Endothelial cell of umbilical vein (primary cell): ENCODE measurements around the gene STAT1. TPM values are rescaled to one million over a fixed set of nuclear protein-coding genes. Genes with fewer than 3 reads are reported as not detected.

Experiments used
- BruUV-seq: library from RNA; stranded (reverse); fragments of 400-500 nt; replicated peaks from 2 replicates; lab custom pipeline; 2021; lab: Mats Ljungman, UMichigan
- CTCF ChIA-PET: fragments of 300-600, 350-600 bp; sonication (Branson Sonifier 250); formaldehyde crosslinking; loops from one replicate; lab custom pipeline; 2021; ENCODE audit warnings: antibody characterized with exemption, inconsistent platforms; lab: Charles Lee
- POLR2A ChIA-PET: fragments of 300-600, 350-600 bp; sonication (Branson Sonifier 250); formaldehyde crosslinking; loops from one replicate; lab custom pipeline; 2021; ENCODE audit warnings: antibody characterized with exemption, inconsistent platforms; lab: Charles Lee
- DNase-seq: peaks from one replicate; pipeline ENCODE4 v3.0.0-alpha.2; 2011; ENCODE audit warnings: low read depth, low spot score
- FAIRE-seq: peaks from 2 replicates; lab custom pipeline; 2011; peaks lifted over from hg19 to GRCh38; lab: Jason Lieb, UNC
- H2AFZ ChIP-seq: 2 replicates; pipeline ENCODE4 v1.6.0; 2012; ENCODE audit warnings: low read depth, low read length, control low read depth, inconsistent platforms
- H3K27ac ChIP-seq: 2 replicates; pipeline ENCODE4 v1.5.1; 2011; ENCODE audit warnings: low read depth, mild to moderate bottlenecking, control low read depth, low read length, moderate library complexity; ENCODE audit not compliant: insufficient read depth
- H3K27me3 ChIP-seq, 2 experiments: 2 replicates each; pipeline versions ENCODE4 v1.6.0 to v1.6.1; 2011; ENCODE audit warnings: low read length in 2 of 2, mixed read lengths in 1 of 2; ENCODE audit not compliant: control insufficient read depth in 2 of 2, insufficient read depth in 2 of 2
- H3K36me3 ChIP-seq, 2 experiments: 2 replicates in 1 of 2; 3 replicates in 1 of 2; pipeline ENCODE4 v1.5.1; 2011; ENCODE audit warnings: low read length in 2 of 2, mild to moderate bottlenecking in 1 of 2, moderate library complexity in 1 of 2; ENCODE audit not compliant: control insufficient read depth in 2 of 2, insufficient read depth in 2 of 2; ENCODE audit errors: extremely low read depth in 1 of 2
- H3K4me1 ChIP-seq: 3 replicates; pipeline ENCODE4 v1.5.1; 2011; ENCODE audit warnings: mild to moderate bottlenecking, low read length; ENCODE audit not compliant: control insufficient read depth, insufficient read depth; ENCODE audit errors: extremely low read depth
- H3K4me2 ChIP-seq: 2 replicates; pipeline ENCODE4 v1.6.1; 2011; ENCODE audit warnings: low read length, control low read depth, mixed read lengths; ENCODE audit not compliant: insufficient read depth
- H3K4me3 ChIP-seq, 3 experiments: fragments of 200-600 bp in 1 of 3; sonication (generic), shearing (Covaris generic) in 1 of 3; replicated peaks in 1 of 3; 2 replicates each; pipeline ENCODE4 v1.5.1; 2011 to 2016; ENCODE audit warnings: control low read depth in 3 of 3, low read length in 3 of 3, mild to moderate bottlenecking in 2 of 3, inconsistent platforms in 1 of 3, low read depth in 1 of 3, moderate library complexity in 1 of 3; ENCODE audit not compliant: insufficient read depth in 1 of 3
- H3K79me2 ChIP-seq: 2 replicates; pipeline ENCODE4 v1.6.0; 2012; ENCODE audit warnings: low read length, inconsistent platforms; ENCODE audit not compliant: control insufficient read depth, insufficient read depth
- H3K9ac ChIP-seq: replicated peaks from 2 replicates; pipeline ENCODE3; 2011; ENCODE audit warnings: low read length, control low read depth; ENCODE audit not compliant: insufficient read depth; ENCODE audit errors: extremely low read depth
- H3K9me1 ChIP-seq: replicated peaks from 3 replicates; pipeline ENCODE4 v1.6.0; 2011; ENCODE audit warnings: mild to moderate bottlenecking, low read length; ENCODE audit not compliant: control insufficient read depth, insufficient read depth; ENCODE audit errors: extremely low read depth
- H3K9me3 ChIP-seq: replicated peaks from 2 replicates; pipeline ENCODE4 v1.5.1; 2012; ENCODE audit warnings: low read length, inconsistent platforms; ENCODE audit not compliant: control insufficient read depth, insufficient read depth
- H4K20me1 ChIP-seq: replicated peaks from 2 replicates; pipeline ENCODE3; 2011; ENCODE audit warnings: mild to moderate bottlenecking, low read length; ENCODE audit not compliant: control insufficient read depth, insufficient read depth; ENCODE audit errors: extremely low read depth
- CTCF ChIP-seq, 2 donors: IDR thresholded peaks; 1 replicate in 1 of 2; 2 replicates in 1 of 2; pipeline ENCODE4 v1.5.1; 2011; ENCODE audit warnings: low read length in 2 of 2, mild to moderate bottlenecking in 2 of 2, moderate library complexity in 2 of 2, control low read depth in 1 of 2, inconsistent platforms in 1 of 2, low read depth in 1 of 2; ENCODE audit not compliant: insufficient read depth in 1 of 2; ENCODE audit errors: extremely low read depth in 1 of 2
- EZH2 ChIP-seq: IDR thresholded peaks from 2 replicates; pipeline ENCODE4 v1.6.1; 2012; ENCODE audit warnings: borderline replicate concordance, low read depth, mild to moderate bottlenecking, moderate library complexity, low read length, inconsistent platforms; ENCODE audit not compliant: severe bottlenecking
- FOS ChIP-seq: IDR thresholded peaks from 2 replicates; pipeline ENCODE4 v1.6.1; 2011; ENCODE audit warnings: mild to moderate bottlenecking, low read length, moderate library complexity, borderline replicate concordance; ENCODE audit not compliant: insufficient read depth
- GATA2 ChIP-seq: IDR thresholded peaks from 2 replicates; pipeline ENCODE4 v1.7.0; 2011; ENCODE audit warnings: low read depth, mild to moderate bottlenecking, moderate library complexity, mixed read lengths, low read length; ENCODE audit not compliant: insufficient read length, insufficient read depth
- JUN ChIP-seq: IDR thresholded peaks from 2 replicates; pipeline ENCODE4 v1.6.1; 2011; ENCODE audit warnings: borderline replicate concordance, low read depth; ENCODE audit not compliant: insufficient read length, insufficient read depth
- MAX ChIP-seq: IDR thresholded peaks from 2 replicates; pipeline ENCODE4 v1.6.1; 2011; ENCODE audit not compliant: insufficient read depth, insufficient read length
- MYC ChIP-seq: IDR thresholded peaks from one replicate; pipeline ENCODE4 v1.6.1; 2011; ENCODE audit warnings: mild to moderate bottlenecking, low read depth, low read length
- POLR2A ChIP-seq: IDR thresholded peaks from 2 replicates; pipeline ENCODE4 v1.6.1; 2012; ENCODE audit warnings: low read depth, mild to moderate bottlenecking, control low read depth, low read length
- POLR2AphosphoS5 ChIP-seq: IDR thresholded peaks from 2 replicates; pipeline ENCODE4 v1.6.1; 2012; ENCODE audit warnings: low read depth, mild to moderate bottlenecking, control low read depth, low read length, moderate library complexity; ENCODE audit not compliant: insufficient read depth
- dilution Hi-C: fragments of 300-500 bp; cut with MboI; formaldehyde crosslinking; loops from one replicate; pipeline ENCODE4 v1.15.0; 2019; ENCODE audit warnings: low sequenced_read_pairs; ENCODE audit not compliant: extremely low pct_ligation_motif_present
- intact Hi-C: fragments of 100-400 bp; cut with micrococcal nuclease; formaldehyde crosslinking; loops from one replicate; pipeline ENCODE4 v1.10.0; 2022
- polyA plus RNA-seq, 4 experiments: library from polyadenylated mRNA; depleted of rRNA in 3 of 4; stranded (reverse) in 3 of 4; unstranded in 1 of 4; fragments of >200 nt; gene quantifications; 2 replicates each; pipeline versions ENCODE4 v1.2.1 to v1.2.3, GENCODE V29; 2011 to 2012; ENCODE audit warnings: missing spikeins in 1 of 4
- total RNA-seq: library from RNA; stranded (reverse); gene quantifications from 2 replicates; pipeline ENCODE4 v1.2.3, GENCODE V29; 2021

Gene STAT1
- total and polyA plus RNA-seq, 2 donors (not counting 3 experiments of a cell fraction or from before 2014, with no cell fraction given), result 64.2 to 67.6 TPM

GRCh38 chr2:191009541-191010374 is 4.2 kb downstream of the STAT1 start:
- POLR2A ChIA-PET, result no interaction called here
- TF ChIP-seq POLR2A, result no peak
- Histone ChIP-seq H3K4me3 (no peak overlapping the region), H3K79me2 (peaks cover 21% of the 10 kb centered on the region), H3K9ac (no peak overlapping the region), H3K9me3 (no peaks in the 10 kb centered on the region), H3K36me3 (peaks cover 22 to 26% of the 10 kb centered on the region in 2 experiments), H3K9me1 (no peaks in the 10 kb centered on the region), H2AFZ (no peak overlapping the region), H3K4me2 (no peak overlapping the region), H3K27me3 (no peaks in the 10 kb centered on the region), H3K27ac (no peak overlapping the region), H3K4me1 (peaks cover 16% of the 10 kb centered on the region), H4K20me1 (no peaks in the 10 kb centered on the region)
- FAIRE-seq (no peak), DNase-seq (no peak)
- no TSS peak for BruUV-seq
- CTCF ChIA-PET, result interaction anchor here (0.9 kb wide), 1 partner anchor 146 kb away, joined by 3 read pairs; no protein-coding TSS in a partner anchor
- intact Hi-C loops, result loop anchor here (5.0 kb wide), 1 partner anchor 62 kb away; no protein-coding TSS in a partner anchor
- dilution Hi-C loops, result no loop called here

GRCh38 chr2:191008286-191008685 is 5.7 kb downstream of the STAT1 start:
- TF ChIP-seq POLR2A, result no peak
- no peak for TF ChIP-seq GATA2
- no peak for TF ChIP-seq MYC
- TF ChIP-seq FOS, result no peak
- TF ChIP-seq MAX, result no peak
- no peak for TF ChIP-seq POLR2AphosphoS5
- no peak for TF ChIP-seq CTCF (IDR thresholded peaks at IDR 0.05; ENCODE audit: extremely low read depth in 1 of 2, insufficient read depth in 1 of 2, low read depth in 1 of 2, low read length in 2 of 2)
- no peak for TF ChIP-seq EZH2
- no peak for TF ChIP-seq JUN
- H3K9me1 ChIP-seq, result no peaks in the 10 kb centered on the region
- dilution Hi-C loops (no loop called here), intact Hi-C loops (loop anchor here (1.0 kb wide), 1 partner anchor 12 kb away; no protein-coding TSS in a partner anchor)
- no peaks in the 10 kb centered on the region for H3K9me3 ChIP-seq
- ChIA-PET CTCF (interaction anchor here (1.1 kb wide), 1 partner anchor 158 kb away, joined by 4 read pairs; no protein-coding TSS in a partner anchor), POLR2A (no interaction called here)
- FAIRE-seq (no peak), DNase-seq (no peak)
- H3K4me3 ChIP-seq, result no peak overlapping the region
- peaks cover 27 to 37% of the 10 kb centered on the region in 2 experiments for H3K36me3 ChIP-seq
- no peaks in the 10 kb centered on the region for H4K20me1 ChIP-seq
- no peak overlapping the region for H3K4me2 ChIP-seq
- no peak overlapping the region for H3K27ac ChIP-seq
- H3K9ac ChIP-seq, result no peak overlapping the region
- no peaks in the 10 kb centered on the region for H3K27me3 ChIP-seq
- H2AFZ ChIP-seq, result no peak overlapping the region
- H3K79me2 ChIP-seq, result peaks cover 17% of the 10 kb centered on the region
- H3K4me1 ChIP-seq, result peaks cover 9% of the 10 kb centered on the region
- no TSS peak for BruUV-seq
